Ovary (tissue), 3 donors: ENCODE measurements around the gene POLG2.

ENCODE experiments used
- EP300 ChIP-seq: sonication (generic); formaldehyde crosslinking; IDR thresholded peaks from one replicate; pipeline ENCODE4 v1.6.1; 2017; ENCODE audit warnings: antibody characterized with exemption
- TF ChIP-seq, protein P1 (sequence below), 3 donors: fragments of 450-650 bp in 2 of 3; fragments of 200-600 bp in 1 of 3; IDR thresholded peaks; one replicate each; pipeline versions ENCODE4 v1.5.1 to v1.8.0; 2016 to 2022; ENCODE audit warnings: antibody characterized with exemption in 3 of 3, mild to moderate bottlenecking in 1 of 3
- donor health status: DM: no; HTN: no; CAD: no.

- TF ChIP-seq, protein P1, sequence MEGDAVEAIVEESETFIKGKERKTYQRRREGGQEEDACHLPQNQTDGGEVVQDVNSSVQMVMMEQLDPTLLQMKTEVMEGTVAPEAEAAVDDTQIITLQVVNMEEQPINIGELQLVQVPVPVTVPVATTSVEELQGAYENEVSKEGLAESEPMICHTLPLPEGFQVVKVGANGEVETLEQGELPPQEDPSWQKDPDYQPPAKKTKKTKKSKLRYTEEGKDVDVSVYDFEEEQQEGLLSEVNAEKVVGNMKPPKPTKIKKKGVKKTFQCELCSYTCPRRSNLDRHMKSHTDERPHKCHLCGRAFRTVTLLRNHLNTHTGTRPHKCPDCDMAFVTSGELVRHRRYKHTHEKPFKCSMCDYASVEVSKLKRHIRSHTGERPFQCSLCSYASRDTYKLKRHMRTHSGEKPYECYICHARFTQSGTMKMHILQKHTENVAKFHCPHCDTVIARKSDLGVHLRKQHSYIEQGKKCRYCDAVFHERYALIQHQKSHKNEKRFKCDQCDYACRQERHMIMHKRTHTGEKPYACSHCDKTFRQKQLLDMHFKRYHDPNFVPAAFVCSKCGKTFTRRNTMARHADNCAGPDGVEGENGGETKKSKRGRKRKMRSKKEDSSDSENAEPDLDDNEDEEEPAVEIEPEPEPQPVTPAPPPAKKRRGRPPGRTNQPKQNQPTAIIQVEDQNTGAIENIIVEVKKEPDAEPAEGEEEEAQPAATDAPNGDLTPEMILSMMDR (IDR thresholded peaks at IDR 0.05): no peak
- no peak for TF ChIP-seq EP300
Measured at GRCh38 chr17:64457156-64457555, 39.7 kb downstream of the POLG2 start.
